Neuronal stem cell (in vitro differentiated cells): Measurements from ENCODE around the gene ANKS6.

Experiments
- DNase-seq: peaks from one replicate; pipeline ENCODE4 v3.0.0-alpha.2; 2013; ENCODE audit warnings: low spot score
- H2AFZ ChIP-seq: one replicate; pipeline ENCODE4 v1.6.1; 2013; ENCODE audit warnings: mild to moderate bottlenecking, low read length, inconsistent platforms
- H2AK5ac ChIP-seq: 2 replicates; pipeline ENCODE4 v1.6.1; 2013; ENCODE audit warnings: low read depth, mild to moderate bottlenecking, inconsistent platforms, low read length, moderate library complexity, mixed read lengths
- H2BK120ac ChIP-seq: 2 replicates; pipeline ENCODE4 v1.6.1; 2013; ENCODE audit warnings: low read depth, mild to moderate bottlenecking, inconsistent platforms, low read length, moderate library complexity, mixed read lengths
- H2BK12ac ChIP-seq: one replicate; pipeline ENCODE4 v1.6.1; 2013; ENCODE audit warnings: low read length, inconsistent platforms
- H2BK15ac ChIP-seq: 2 replicates; pipeline ENCODE4 v1.6.1; 2013; ENCODE audit warnings: mild to moderate bottlenecking, low read length, inconsistent platforms, mixed read lengths
- H2BK5ac ChIP-seq: one replicate; pipeline ENCODE4 v1.6.1; 2013; ENCODE audit warnings: inconsistent platforms, mild to moderate bottlenecking, low read length, moderate library complexity
- H3K14ac ChIP-seq: one replicate; pipeline ENCODE4 v1.6.1; 2013; ENCODE audit warnings: low read length, inconsistent platforms
- H3K18ac ChIP-seq: 2 replicates; pipeline ENCODE4 v1.6.1; 2013; ENCODE audit warnings: low read length, inconsistent platforms
- H3K23ac ChIP-seq: 2 replicates; pipeline ENCODE4 v1.6.1; 2013; ENCODE audit warnings: low read depth, mild to moderate bottlenecking, mixed read lengths, low read length, inconsistent platforms; ENCODE audit not compliant: poor library complexity
- H3K27ac ChIP-seq: replicated peaks from 3 replicates; pipeline ENCODE4 v1.5.1; 2013; ENCODE audit warnings: low read length, inconsistent platforms
- H3K27me3 ChIP-seq, 3 experiments: 2 replicates each; pipeline ENCODE4 v1.6.1; 2013; ENCODE audit warnings: low read length in 3 of 3, mild to moderate bottlenecking in 2 of 3, inconsistent platforms in 1 of 3, low read depth in 1 of 3, mixed read lengths in 1 of 3, moderate library complexity in 1 of 3; ENCODE audit not compliant: control insufficient read depth in 3 of 3, insufficient read depth in 3 of 3
- H3K36me3 ChIP-seq, 2 donors: replicated peaks in 1 of 2; 2 replicates each; pipeline ENCODE4 v1.6.1; 2013; ENCODE audit warnings: low read length in 2 of 2; ENCODE audit not compliant: control insufficient read depth in 2 of 2, insufficient read depth in 2 of 2
- H3K4ac ChIP-seq: 2 replicates; pipeline ENCODE4 v1.6.1; 2013; ENCODE audit warnings: inconsistent platforms, mild to moderate bottlenecking, low read length, moderate library complexity
- H3K4me1 ChIP-seq, 2 donors: 1 replicate in 1 of 2; 2 replicates in 1 of 2; pipeline ENCODE4 v1.6.1; 2013; ENCODE audit warnings: low read length in 2 of 2, low read depth in 1 of 2; ENCODE audit not compliant: control insufficient read depth in 2 of 2, insufficient read depth in 1 of 2
- H3K4me2 ChIP-seq: one replicate; pipeline ENCODE4 v1.6.1; 2013; ENCODE audit warnings: mild to moderate bottlenecking, low read length, inconsistent platforms; ENCODE audit not compliant: insufficient read depth, poor library complexity, severe bottlenecking
- H3K4me3 ChIP-seq, 2 donors: 2 replicates each; pipeline ENCODE4 v1.5.1; 2013; ENCODE audit warnings: low read length in 2 of 2, mild to moderate bottlenecking in 2 of 2, inconsistent platforms in 1 of 2, moderate library complexity in 1 of 2
- H3K79me1 ChIP-seq: one replicate; pipeline ENCODE4 v1.6.1; 2013; ENCODE audit warnings: low read depth, mild to moderate bottlenecking, inconsistent platforms, low read length, moderate library complexity
- H3K9ac ChIP-seq: one replicate; pipeline ENCODE4 v1.6.1; 2013; ENCODE audit warnings: mild to moderate bottlenecking, low read depth, low read length, inconsistent platforms; ENCODE audit not compliant: poor library complexity
- H3K9me3 ChIP-seq, 2 donors: replicated peaks in 1 of 2; 2 replicates each; pipeline versions ENCODE3 to v1.6.1; 2013; ENCODE audit warnings: low read length in 2 of 2, mild to moderate bottlenecking in 2 of 2, inconsistent platforms in 1 of 2, low read depth in 1 of 2, mixed read lengths in 1 of 2, moderate library complexity in 1 of 2; ENCODE audit not compliant: control insufficient read depth in 2 of 2, insufficient read depth in 1 of 2
- H4K8ac ChIP-seq: one replicate; pipeline ENCODE4 v1.6.1; 2013; ENCODE audit warnings: low read depth, mild to moderate bottlenecking, inconsistent platforms, low read length, moderate library complexity
- H4K91ac ChIP-seq: one replicate; pipeline ENCODE4 v1.6.1; 2013; ENCODE audit warnings: low read length, low read depth, mild to moderate bottlenecking, inconsistent platforms; ENCODE audit not compliant: poor library complexity
- WGBS, 2 donors: extraction: QIAGEN DNeasy Blood & Tissue Kit; methylation state at CpG; one replicate each; pipeline ENCODE4 v1.1.7; 2013; ENCODE audit warnings: missing lambda C conversion rate in 2 of 2, mixed read lengths in 1 of 2; ENCODE audit not compliant: insufficient read length in 2 of 2, insufficient replicate concordance in 1 of 2; ENCODE audit errors: extremely low coverage in 2 of 2; 5-methylcytosine and 5-hydroxymethylcytosine counted together

The ANKS6 gene

GRCh38 chr9:98728500-98728899 lies 67.9 kb downstream of the ANKS6 start:
- no peak overlapping the region for H4K91ac ChIP-seq
- no peak overlapping the region for H3K27ac ChIP-seq
- H3K9ac ChIP-seq, result no peak overlapping the region
- peaks cover 0 to 5% (median 0%) of the 10 kb centered on the region in 3 experiments for H3K27me3 ChIP-seq
- H3K9me3 ChIP-seq, result no peaks in the 10 kb centered on the region
- H3K4me1 ChIP-seq, result no peaks in the 10 kb centered on the region
- WGBS, 2 donors, result no CpG with 5 or more reads among the region's 11 CpGs
- no peak overlapping the region for H3K4me3 ChIP-seq
- no peak overlapping the region for H2BK15ac ChIP-seq
- H3K4ac ChIP-seq, result no peak overlapping the region
- H3K18ac ChIP-seq, result no peak overlapping the region
- no peak for DNase-seq
- no peak overlapping the region for H3K14ac ChIP-seq
- no peak overlapping the region for H3K4me2 ChIP-seq
- peaks cover 0 to 5% of the 10 kb centered on the region in 2 donors for H3K36me3 ChIP-seq
- H2BK12ac ChIP-seq, result no peak overlapping the region
- H3K23ac ChIP-seq, result no peak overlapping the region
- H4K8ac ChIP-seq, result no peak overlapping the region
- H2AFZ ChIP-seq, result no peak overlapping the region
- no peaks in the 10 kb centered on the region for H3K79me1 ChIP-seq
- H2BK5ac ChIP-seq, result no peak overlapping the region
- no peak overlapping the region for H2BK120ac ChIP-seq
- no peak overlapping the region for H2AK5ac ChIP-seq

- no peak overlapping the region for H2BK15ac ChIP-seq
- H3K79me1 ChIP-seq, result no peaks in the 10 kb centered on the region
- H3K9ac ChIP-seq, result no peak overlapping the region
- H3K4ac ChIP-seq, result no peak overlapping the region
- H4K91ac ChIP-seq, result no peak overlapping the region
- H3K36me3 ChIP-seq, result no peaks in the 10 kb centered on the region
- peaks cover 0 to 10% (median 0%) of the 10 kb centered on the region in 3 experiments for H3K27me3 ChIP-seq
- H3K4me1 ChIP-seq, result no peaks in the 10 kb centered on the region
- no peak overlapping the region for H3K27ac ChIP-seq
- no peak overlapping the region for H3K23ac ChIP-seq
- no peak overlapping the region for H4K8ac ChIP-seq
- H3K4me2 ChIP-seq, result no peak overlapping the region
- no CpG with 5 or more reads among the region's 7 CpGs for WGBS, 2 donors
- H2AFZ ChIP-seq, result no peak overlapping the region
- no peak overlapping the region for H3K14ac ChIP-seq
- no peak overlapping the region for H3K4me3 ChIP-seq
- H2AK5ac ChIP-seq, result no peak overlapping the region
- H3K9me3 ChIP-seq, result no peaks in the 10 kb centered on the region
- no peak overlapping the region for H2BK5ac ChIP-seq
- no peak overlapping the region for H2BK120ac ChIP-seq
- no peak for DNase-seq
- no peak overlapping the region for H3K18ac ChIP-seq
- H2BK12ac ChIP-seq, result no peak overlapping the region
Observed at GRCh38 chr9:98727428-98727827, 68.9 kb downstream of the ANKS6 start.

- DNase-seq, result no peak
Observed at GRCh38 chr9:98726735-98727134, 69.6 kb downstream of the ANKS6 start.

GRCh38 chr9:98724810-98725530 lies 71.4 kb downstream of the ANKS6 start:
- H3K79me1 ChIP-seq, result no peaks in the 10 kb centered on the region
- H3K27me3 ChIP-seq, result peaks cover 0 to 16% (median 0%) of the 10 kb centered on the region in 3 experiments
- no peak overlapping the region for H3K18ac ChIP-seq
- no peak overlapping the region for H3K23ac ChIP-seq
- DNase-seq, result no peak
- no peak overlapping the region for H3K14ac ChIP-seq
- H4K8ac ChIP-seq, result no peak overlapping the region
- no peak overlapping the region for H3K4me3 ChIP-seq
- no peak overlapping the region for H2BK5ac ChIP-seq
- no peak overlapping the region for H2BK12ac ChIP-seq
- no peak overlapping the region for H2BK120ac ChIP-seq
- no peaks in the 10 kb centered on the region for H3K36me3 ChIP-seq
- H3K9ac ChIP-seq, result no peak overlapping the region
- no peak overlapping the region for H2AK5ac ChIP-seq
- WGBS, 2 donors, result no CpG with 5 or more reads among the region's 5 CpGs
- H3K9me3 ChIP-seq, result no peaks in the 10 kb centered on the region
- no peak overlapping the region for H3K27ac ChIP-seq
- no peak overlapping the region for H3K4me2 ChIP-seq
- no peaks in the 10 kb centered on the region for H3K4me1 ChIP-seq
- H3K4ac ChIP-seq, result no peak overlapping the region
- H4K91ac ChIP-seq, result no peak overlapping the region
- no peak overlapping the region for H2AFZ ChIP-seq
- H2BK15ac ChIP-seq, result no peak overlapping the region

More at GRCh38 chr9:98726735-98727134, 69.6 kb downstream of the ANKS6 start:
- no peaks in the 10 kb centered on the region for H3K9me3 ChIP-seq
- H3K14ac ChIP-seq, result no peak overlapping the region
- no peak overlapping the region for H3K18ac ChIP-seq
- H3K23ac ChIP-seq, result no peak overlapping the region
- no peak overlapping the region for H2BK12ac ChIP-seq
- H3K36me3 ChIP-seq, result no peaks in the 10 kb centered on the region
- WGBS, 2 donors, result no CpG with 5 or more reads among the region's 5 CpGs
- H3K4me1 ChIP-seq, result no peaks in the 10 kb centered on the region
- no peak overlapping the region for H2BK15ac ChIP-seq
- H4K8ac ChIP-seq, result no peak overlapping the region
- H3K79me1 ChIP-seq, result no peaks in the 10 kb centered on the region
- no peak overlapping the region for H3K27ac ChIP-seq
- no peak overlapping the region for H3K4me2 ChIP-seq
- peaks cover 0 to 10% (median 0%) of the 10 kb centered on the region in 3 experiments for H3K27me3 ChIP-seq
- no peak overlapping the region for H2AK5ac ChIP-seq
- H4K91ac ChIP-seq, result no peak overlapping the region
- H3K4ac ChIP-seq, result no peak overlapping the region
- no peak overlapping the region for H3K4me3 ChIP-seq
- no peak overlapping the region for H2BK120ac ChIP-seq
- no peak overlapping the region for H2BK5ac ChIP-seq
- H3K9ac ChIP-seq, result no peak overlapping the region
- no peak overlapping the region for H2AFZ ChIP-seq
